Activated CD8-positive, alpha-beta memory T cell treated with anti-CD3 and anti-CD28 coated beads, Interleukin-2, amount 50 U/mL, for 1 hour (primary cell): ENCODE results near the gene SF3B6.

Experiments used
- DNase-seq: peaks from one replicate; pipeline ENCODE4 v3.0.0-alpha.2; 2020; ENCODE audit errors: extremely low read depth

SF3B6 gene

DNA sequence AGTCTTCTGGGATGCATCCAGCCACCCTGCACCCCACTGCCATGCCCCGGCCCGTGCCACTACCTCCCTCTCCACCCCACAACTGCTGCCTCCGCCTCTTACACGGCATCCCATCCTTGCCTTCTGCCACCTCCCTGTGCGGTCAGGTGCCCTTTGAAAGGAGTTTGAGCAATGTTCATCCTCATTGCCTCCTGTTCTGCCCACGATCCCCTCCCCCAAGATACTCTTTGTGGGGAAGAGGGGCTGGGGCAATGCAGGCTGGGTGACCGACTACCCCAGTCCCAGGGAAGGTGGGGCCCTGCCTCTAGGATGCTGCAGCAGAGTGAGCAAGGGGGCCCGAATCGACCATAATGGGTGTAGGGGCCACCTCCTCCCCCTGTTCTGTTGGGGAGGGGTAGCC is 57.9 kb downstream of the SF3B6 start:
- DNase-seq: no peak

DNA sequence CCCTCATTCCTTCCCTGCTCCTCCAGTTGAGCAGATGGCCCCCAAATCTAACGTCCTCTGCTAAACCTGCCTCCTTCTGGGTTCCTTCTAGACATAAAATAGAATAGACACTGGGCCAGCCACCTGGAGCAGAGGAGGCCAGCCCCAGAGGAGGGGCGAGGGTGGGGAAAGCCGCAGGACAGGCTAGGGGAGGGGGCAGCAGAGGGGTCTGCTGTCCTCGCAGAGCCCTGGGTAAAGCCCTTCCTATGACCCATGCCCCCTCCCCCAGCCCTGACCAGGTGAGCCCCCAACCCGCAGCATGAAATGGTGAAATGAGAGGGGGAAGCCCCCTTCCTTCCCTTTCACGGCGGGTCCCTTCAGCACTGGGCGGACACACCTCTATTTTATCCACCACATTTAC is 58.4 kb downstream of the SF3B6 start:
- DNase-seq: no peak
